HEK293 (cell line): Measurements from ENCODE around the gene OVCH1.

Experiments
- CTCF ChIA-PET: fragments of 350-600 bp; formaldehyde crosslinking; extraction: SDS; loops from one replicate; lab custom pipeline; 2021; ENCODE audit warnings: antibody characterized with exemption; lab: Yijun Ruan, JAX
- POLR2A ChIA-PET: fragments of 300-600 bp; formaldehyde crosslinking; extraction: SDS; loops from one replicate; lab custom pipeline; 2020; ENCODE audit warnings: antibody characterized with exemption, inconsistent platforms; lab: Yijun Ruan, JAX
- H3K27ac ChIP-seq: fragments of 200-500 bp; sonication (Bioruptor generic); 2 replicates; pipeline ENCODE4 v1.5.1; 2014; ENCODE audit warnings: low read depth, low read length, control low read depth, inconsistent platforms; ENCODE audit errors: extremely low read depth
- H3K36me3 ChIP-seq, 2 experiments: fragments of 200-500 bp in 1 of 2; sonication (Bioruptor generic) in 1 of 2; 1 replicate in 1 of 2; 2 replicates in 1 of 2; pipeline ENCODE4 v1.5.1; 2014 to 2017; ENCODE audit warnings: inconsistent platforms in 2 of 2, low read length in 2 of 2; ENCODE audit not compliant: control insufficient read depth in 2 of 2, insufficient read depth in 1 of 2
- H3K4me1 ChIP-seq: fragments of 200-500 bp; sonication (Bioruptor generic); 2 replicates; pipeline ENCODE4 v1.5.1; 2014; ENCODE audit warnings: mild to moderate bottlenecking, low read length, inconsistent platforms; ENCODE audit not compliant: control insufficient read depth, insufficient read depth
- H3K4me3 ChIP-seq: 2 replicates; pipeline ENCODE4 v1.5.1; 2011; ENCODE audit warnings: low read depth, mild to moderate bottlenecking, control low read depth, low read length, moderate library complexity
- H3K9me3 ChIP-seq: fragments of 200-500 bp; sonication (Bioruptor generic); 2 replicates; pipeline ENCODE4 v1.5.1; 2014; ENCODE audit warnings: low read depth, low read length, inconsistent platforms; ENCODE audit not compliant: control insufficient read depth, insufficient read depth
- HOXA7 ChIP-seq: sonication (generic); formaldehyde crosslinking; IDR thresholded peaks from 2 replicates; pipeline ENCODE4 v1.8.1; 2022; ENCODE audit warnings: missing genetic modification reagents, borderline replicate concordance
- INSM2 ChIP-seq: fragments of 450-650 bp; formaldehyde crosslinking; IDR thresholded peaks from 2 replicates; pipeline ENCODE4 v1.5.1; 2016; ENCODE audit warnings: missing biosample characterization, missing genetic modification characterization
- SP3 ChIP-seq: fragments of 450-650 bp; formaldehyde crosslinking; IDR thresholded peaks from 2 replicates; pipeline ENCODE4 v1.5.1; 2016; ENCODE audit warnings: missing biosample characterization, missing genetic modification characterization
- SP7 ChIP-seq: fragments of 450-650 bp; formaldehyde crosslinking; IDR thresholded peaks from 2 replicates; pipeline ENCODE4 v1.5.1; 2016; ENCODE audit warnings: missing biosample characterization, missing genetic modification characterization
- TCF7L2 ChIP-seq: IDR thresholded peaks from 2 replicates; pipeline ENCODE4 v1.6.1; 2011; ENCODE audit warnings: low read depth, mild to moderate bottlenecking, inconsistent platforms, low read length, moderate library complexity, borderline replicate concordance
- WT1 ChIP-seq: fragments of 450-650 bp; formaldehyde crosslinking; IDR thresholded peaks from 2 replicates; pipeline ENCODE4 v1.5.1; 2016; ENCODE audit warnings: missing biosample characterization, missing genetic modification characterization
- ZBTB8A ChIP-seq: fragments of 450-650 bp; formaldehyde crosslinking; IDR thresholded peaks from 2 replicates; pipeline ENCODE4 v1.5.1; 2016; ENCODE audit warnings: missing biosample characterization, missing genetic modification characterization
- ZEB2 ChIP-seq: fragments of 450-650 bp; formaldehyde crosslinking; IDR thresholded peaks from 2 replicates; pipeline ENCODE4 v1.5.1; 2016; ENCODE audit warnings: missing biosample characterization, missing genetic modification characterization
- ZNF121 ChIP-seq: fragments of 450-650 bp; formaldehyde crosslinking; IDR thresholded peaks from 2 replicates; pipeline ENCODE4 v1.5.1; 2016; ENCODE audit warnings: missing biosample characterization, missing genetic modification characterization
- ZNF146 ChIP-seq: fragments of 450-650 bp; formaldehyde crosslinking; IDR thresholded peaks from 2 replicates; pipeline ENCODE4 v1.5.1; 2016; ENCODE audit warnings: missing biosample characterization, missing genetic modification characterization
- ZNF248 ChIP-seq: fragments of 450-650 bp; formaldehyde crosslinking; IDR thresholded peaks from 2 replicates; pipeline ENCODE4 v1.5.1; 2017; ENCODE audit warnings: missing biosample characterization, missing genetic modification characterization
- ZNF335 ChIP-seq: fragments of 450-650 bp; formaldehyde crosslinking; conservative IDR thresholded peaks from 2 replicates; pipeline ENCODE4 v1.5.1; 2016; ENCODE audit warnings: missing biosample characterization, missing genetic modification characterization
- ZNF366 ChIP-seq: fragments of 450-650 bp; formaldehyde crosslinking; conservative IDR thresholded peaks from 2 replicates; pipeline ENCODE4 v1.5.1; 2016; ENCODE audit warnings: missing biosample characterization, missing genetic modification characterization
- ZNF37A ChIP-seq: fragments of 450-650 bp; IDR thresholded peaks from 2 replicates; pipeline ENCODE4 v1.5.1; 2018; ENCODE audit warnings: missing biosample characterization, missing genetic modification characterization
- ZNF561 ChIP-seq: fragments of 450-650 bp; IDR thresholded peaks from 2 replicates; pipeline ENCODE4 v1.5.1; 2018; ENCODE audit warnings: missing biosample characterization, missing genetic modification characterization, borderline replicate concordance
- ZNF571 ChIP-seq: fragments of 450-650 bp; formaldehyde crosslinking; IDR thresholded peaks from 2 replicates; pipeline ENCODE4 v1.5.0; 2017; ENCODE audit warnings: missing biosample characterization, missing genetic modification characterization
- ZNF621 ChIP-seq: fragments of 450-650 bp; formaldehyde crosslinking; IDR thresholded peaks from 2 replicates; pipeline ENCODE4 v1.5.1; 2017; ENCODE audit warnings: missing biosample characterization, missing genetic modification characterization
- ZNF658 ChIP-seq: fragments of 450-650 bp; formaldehyde crosslinking; IDR thresholded peaks from 2 replicates; pipeline ENCODE4; 2016; ENCODE audit warnings: missing biosample characterization, missing genetic modification characterization
- ZNF670 ChIP-seq: fragments of 450-650 bp; formaldehyde crosslinking; IDR thresholded peaks from 2 replicates; pipeline ENCODE4 v1.5.1; 2016; ENCODE audit warnings: missing biosample characterization, missing genetic modification characterization, low read depth
- ZSCAN23 ChIP-seq: fragments of 450-650 bp; formaldehyde crosslinking; IDR thresholded peaks from 2 replicates; pipeline ENCODE4 v1.5.1; 2016; ENCODE audit warnings: missing biosample characterization, missing genetic modification characterization
- TF ChIP-seq, protein P1 (sequence below): fragments of 450-650 bp; formaldehyde crosslinking; conservative IDR thresholded peaks from 2 replicates; pipeline ENCODE4 v1.5.1; 2016; ENCODE audit warnings: low read depth, missing biosample characterization, missing genetic modification characterization
- TF ChIP-seq, protein P2 (sequence below): fragments of 450-650 bp; formaldehyde crosslinking; IDR thresholded peaks from 2 replicates; pipeline ENCODE4; 2016; ENCODE audit warnings: missing biosample characterization, missing genetic modification characterization
- TF ChIP-seq, protein P3 (sequence below): fragments of 450-650 bp; formaldehyde crosslinking; IDR thresholded peaks from 2 replicates; pipeline ENCODE4 v1.5.1; 2016; ENCODE audit warnings: missing biosample characterization, missing genetic modification characterization

OVCH1 gene

DNA sequence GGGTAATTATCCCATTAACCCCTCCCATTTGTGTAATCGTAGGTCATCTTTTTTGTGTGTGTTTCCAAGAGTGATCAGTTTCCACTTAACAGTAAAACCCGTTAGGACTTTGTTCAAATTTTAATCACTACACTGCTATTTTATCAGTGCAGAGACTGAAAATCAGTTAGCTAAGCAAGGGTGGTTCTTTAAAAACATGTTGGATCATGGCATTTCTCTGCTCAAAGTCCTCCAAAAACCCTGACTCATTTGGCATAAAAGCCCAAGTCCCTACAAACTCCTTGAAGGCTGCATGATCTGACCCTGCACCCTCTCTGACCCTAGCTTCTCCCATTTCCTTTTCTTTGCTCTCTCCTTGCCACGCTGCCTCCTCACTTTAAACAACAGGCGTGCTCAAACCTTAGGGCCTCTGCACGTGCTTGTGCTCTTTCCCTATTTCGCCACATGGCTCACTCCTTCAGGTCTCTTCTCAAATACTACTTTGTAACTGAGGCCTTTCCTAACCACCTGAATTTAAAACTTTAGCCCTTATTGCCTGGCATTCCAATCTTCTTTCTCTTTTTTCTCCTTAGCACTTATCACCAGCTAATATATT lies 13.2 kb upstream of the OVCH1 start:
- ChIA-PET CTCF (no interaction called here), POLR2A (no interaction called here)
- no peak overlapping the region for H3K4me3 ChIP-seq
- TF ChIP-seq ZEB2 (tag by site-specific recombination) (no peak), ZNF248 (tag by site-specific recombination) (no peak), ZNF366 (tag by site-specific recombination) (no peak), ZNF561 (tag by site-specific recombination) (no peak), ZNF670 (tag by site-specific recombination) (no peak), ZNF37A (tag by site-specific recombination) (no peak), ZSCAN23 (no peak), ZBTB8A (tag by site-specific recombination) (no peak), SP7 (no peak), ZNF658 (tag by site-specific recombination) (no peak)
- TF ChIP-seq, protein P1, sequence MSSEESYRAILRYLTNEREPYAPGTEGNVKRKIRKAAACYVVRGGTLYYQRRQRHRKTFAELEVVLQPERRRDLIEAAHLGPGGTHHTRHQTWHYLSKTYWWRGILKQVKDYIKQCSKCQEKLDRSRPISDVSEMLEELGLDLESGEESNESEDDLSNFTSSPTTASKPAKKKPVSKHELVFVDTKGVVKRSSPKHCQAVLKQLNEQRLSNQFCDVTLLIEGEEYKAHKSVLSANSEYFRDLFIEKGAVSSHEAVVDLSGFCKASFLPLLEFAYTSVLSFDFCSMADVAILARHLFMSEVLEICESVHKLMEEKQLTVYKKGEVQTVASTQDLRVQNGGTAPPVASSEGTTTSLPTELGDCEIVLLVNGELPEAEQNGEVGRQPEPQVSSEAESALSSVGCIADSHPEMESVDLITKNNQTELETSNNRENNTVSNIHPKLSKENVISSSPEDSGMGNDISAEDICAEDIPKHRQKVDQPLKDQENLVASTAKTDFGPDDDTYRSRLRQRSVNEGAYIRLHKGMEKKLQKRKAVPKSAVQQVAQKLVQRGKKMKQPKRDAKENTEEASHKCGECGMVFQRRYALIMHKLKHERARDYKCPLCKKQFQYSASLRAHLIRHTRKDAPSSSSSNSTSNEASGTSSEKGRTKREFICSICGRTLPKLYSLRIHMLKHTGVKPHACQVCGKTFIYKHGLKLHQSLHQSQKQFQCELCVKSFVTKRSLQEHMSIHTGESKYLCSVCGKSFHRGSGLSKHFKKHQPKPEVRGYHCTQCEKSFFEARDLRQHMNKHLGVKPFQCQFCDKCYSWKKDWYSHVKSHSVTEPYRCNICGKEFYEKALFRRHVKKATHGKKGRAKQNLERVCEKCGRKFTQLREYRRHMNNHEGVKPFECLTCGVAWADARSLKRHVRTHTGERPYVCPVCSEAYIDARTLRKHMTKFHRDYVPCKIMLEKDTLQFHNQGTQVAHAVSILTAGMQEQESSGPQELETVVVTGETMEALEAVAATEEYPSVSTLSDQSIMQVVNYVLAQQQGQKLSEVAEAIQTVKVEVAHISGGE (tag by site-specific recombination) = no peak
- no peak overlapping the region for H3K27ac ChIP-seq
- no peaks in the 10 kb centered on the region for H3K9me3 ChIP-seq
- H3K4me1 ChIP-seq = no peaks in the 10 kb centered on the region
- peaks cover 0 to 5% of the 10 kb centered on the region in 2 experiments; a peak in 1 of 3 replicates for H3K36me3 ChIP-seq

DNA sequence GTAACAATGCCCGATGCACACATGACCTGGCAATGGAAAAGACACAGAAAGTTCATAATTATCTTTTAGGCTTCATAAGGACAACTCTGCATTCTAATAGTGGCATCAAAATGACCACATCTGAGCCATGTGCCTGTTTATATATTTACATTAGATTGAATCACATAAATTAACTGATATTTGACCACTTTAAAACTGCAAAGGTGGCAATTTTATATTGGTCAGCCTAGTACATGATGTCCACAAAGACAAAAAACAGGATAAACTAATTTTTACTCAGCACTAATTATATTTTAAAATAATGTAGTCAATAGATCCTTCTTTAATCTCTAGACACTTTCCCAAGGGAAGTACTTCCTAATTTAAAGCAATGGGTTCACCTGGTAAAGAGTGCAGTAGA lies 12.0 kb upstream of the OVCH1 start:
- TF ChIP-seq ZNF621 (tag by site-specific recombination) (no peak), SP3 (tag by site-specific recombination) (no peak), WT1 (tag by site-specific recombination) (no peak), ZNF571 (tag by site-specific recombination) (no peak), ZNF146 (tag by site-specific recombination) (no peak), ZNF335 (tag by site-specific recombination) (no peak), INSM2 (tag by site-specific recombination) (no peak), HOXA7 (CRISPR knock-in tag) (no peak), ZNF121 (tag by site-specific recombination) (no peak), TCF7L2 (no peak)
- TF ChIP-seq, protein P2, sequence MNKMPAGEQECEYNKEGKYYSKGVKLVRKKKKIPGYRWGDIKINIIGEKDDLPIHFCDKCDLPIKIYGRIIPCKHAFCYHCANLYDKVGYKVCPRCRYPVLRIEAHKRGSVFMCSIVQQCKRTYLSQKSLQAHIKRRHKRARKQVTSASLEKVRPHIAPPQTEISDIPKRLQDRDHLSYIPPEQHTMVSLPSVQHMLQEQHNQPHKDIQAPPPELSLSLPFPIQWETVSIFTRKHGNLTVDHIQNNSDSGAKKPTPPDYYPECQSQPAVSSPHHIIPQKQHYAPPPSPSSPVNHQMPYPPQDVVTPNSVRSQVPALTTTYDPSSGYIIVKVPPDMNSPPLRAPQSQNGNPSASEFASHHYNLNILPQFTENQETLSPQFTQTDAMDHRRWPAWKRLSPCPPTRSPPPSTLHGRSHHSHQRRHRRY = no peak
- TF ChIP-seq, protein P3, sequence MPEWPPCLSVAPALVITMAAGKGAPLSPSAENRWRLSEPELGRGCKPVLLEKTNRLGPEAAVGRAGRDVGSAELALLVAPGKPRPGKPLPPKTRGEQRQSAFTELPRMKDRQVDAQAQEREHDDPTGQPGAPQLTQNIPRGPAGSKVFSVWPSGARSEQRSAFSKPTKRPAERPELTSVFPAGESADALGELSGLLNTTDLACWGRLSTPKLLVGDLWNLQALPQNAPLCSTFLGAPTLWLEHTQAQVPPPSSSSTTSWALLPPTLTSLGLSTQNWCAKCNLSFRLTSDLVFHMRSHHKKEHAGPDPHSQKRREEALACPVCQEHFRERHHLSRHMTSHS (tag by site-specific recombination) = no peak
- Histone ChIP-seq H3K4me3 (no peak overlapping the region), H3K36me3 (peaks cover 0 to 5% of the 10 kb centered on the region in 2 experiments; a peak in 1 of 3 replicates), H3K9me3 (no peaks in the 10 kb centered on the region), H3K4me1 (no peaks in the 10 kb centered on the region), H3K27ac (no peak overlapping the region)
- CTCF ChIA-PET = interaction anchor here (0.5 kb wide), 1 partner anchor 1704 kb away, joined by 3 read pairs; no protein-coding TSS in a partner anchor
- POLR2A ChIA-PET = no interaction called here
